ENCODE results near the gene IFT81. TPM values are rescaled to one million over a fixed set of nuclear protein-coding genes. Genes with fewer than 3 reads are reported as not detected.

Gene IFT81
- total and polyA plus RNA-seq, 2 donors (not counting 3 experiments of a cell fraction or from before 2014, with no cell fraction given): 2.4 to 9.8 TPM

GRCh38 chr12:110222027-110222426 is 97.9 kb downstream of the IFT81 start:
- dilution Hi-C loops (cut with MboI; ENCODE audit: extremely low pct_ligation_motif_present, low sequenced_read_pairs): no loop called here
- Histone ChIP-seq H4K20me1 (replicated peaks; ENCODE audit: control insufficient read depth, extremely low read depth, insufficient read depth, low read length) (no peaks in the 10 kb centered on the region), H3K9ac (replicated peaks; ENCODE audit: extremely low read depth, insufficient read depth, low read length) (no peak overlapping the region), H3K9me3 (replicated peaks; ENCODE audit: control insufficient read depth, insufficient read depth, low read length) (no peaks in the 10 kb centered on the region), H2AFZ (ENCODE audit: low read depth, low read length) (no peak overlapping the region), H3K9me1 (replicated peaks; ENCODE audit: control insufficient read depth, extremely low read depth, insufficient read depth, low read length) (no peaks in the 10 kb centered on the region), H3K79me2 (ENCODE audit: control insufficient read depth, insufficient read depth, low read length) (no peaks in the 10 kb centered on the region), H3K36me3 (ENCODE audit: control insufficient read depth in 2 of 2, extremely low read depth in 1 of 2, insufficient read depth in 2 of 2, low read length in 2 of 2) (no peaks in the 10 kb centered on the region), H3K27ac (ENCODE audit: insufficient read depth, low read depth, low read length) (no peak overlapping the region), H3K27me3 (ENCODE audit: control insufficient read depth in 2 of 2, insufficient read depth in 2 of 2, low read length in 2 of 2) (no peaks in the 10 kb centered on the region), H3K4me1 (ENCODE audit: control insufficient read depth, extremely low read depth, insufficient read depth, low read length) (peaks cover 6% of the 10 kb centered on the region), H3K4me2 (ENCODE audit: insufficient read depth, low read length) (no peak overlapping the region), H3K4me3 (replicated peaks in 1 of 3; ENCODE audit: insufficient read depth in 1 of 3, low read depth in 1 of 3, low read length in 3 of 3) (no peak overlapping the region)
- TF ChIP-seq FOS (IDR thresholded peaks at IDR 0.05; ENCODE audit: borderline replicate concordance, insufficient read depth, low read length) (no peak), CTCF (IDR thresholded peaks at IDR 0.05; ENCODE audit: extremely low read depth in 1 of 2, insufficient read depth in 1 of 2, low read depth in 1 of 2, low read length in 2 of 2) (no peak), JUN (IDR thresholded peaks at IDR 0.05; ENCODE audit: borderline replicate concordance, insufficient read depth, insufficient read length, low read depth) (no peak), GATA2 (IDR thresholded peaks at IDR 0.05; ENCODE audit: insufficient read depth, insufficient read length, low read depth, low read length) (no peak), EZH2 (IDR thresholded peaks at IDR 0.05; ENCODE audit: borderline replicate concordance, low read depth, low read length, severe bottlenecking) (no peak), POLR2A (IDR thresholded peaks at IDR 0.05; ENCODE audit: low read depth, low read length) (no peak), POLR2AphosphoS5 (IDR thresholded peaks at IDR 0.05; ENCODE audit: insufficient read depth, low read depth, low read length) (no peak), MAX (IDR thresholded peaks at IDR 0.05; ENCODE audit: insufficient read depth, insufficient read length) (no peak)
- no peak for DNase-seq (ENCODE audit: low read depth, low spot score)
- no peak for FAIRE-seq
- ChIA-PET CTCF (interaction anchor here (0.5 to 0.9 kb wide), 3 partner anchors 77 to 197 kb away, joined by 3 to 5 read pairs (median 3); no protein-coding TSS in a partner anchor), POLR2A (no interaction called here)
- intact Hi-C loops (cut with micrococcal nuclease): no loop called here
- BruUV-seq (replicated peaks): no TSS peak

Measured in endothelial cell of umbilical vein (primary cell).